CD14-positive monocyte (primary cell): ENCODE measurements around the gene OLIG3. TPM values are rescaled to one million over a fixed set of nuclear protein-coding genes. Genes with fewer than 3 reads are reported as not detected.

ENCODE experiments used
- DNase-seq, 3 donors: peaks; one replicate each; pipeline ENCODE4 v3.0.0-alpha.2; 2011 to 2022
- H2AFZ ChIP-seq: 2 replicates; pipeline ENCODE4 v1.6.0; 2012; ENCODE audit warnings: mild to moderate bottlenecking, low read depth, low read length, inconsistent platforms; ENCODE audit not compliant: insufficient read depth, poor library complexity, severe bottlenecking
- H3K27ac ChIP-seq, 2 donors: 1 replicate in 1 of 2; 2 replicates in 1 of 2; pipeline ENCODE4 v1.5.1; 2012 to 2013; ENCODE audit warnings: low read length in 2 of 2, control low read depth in 1 of 2, inconsistent platforms in 1 of 2, low read depth in 1 of 2, mild to moderate bottlenecking in 1 of 2
- H3K27me3 ChIP-seq, 2 donors: one replicate each; pipeline versions ENCODE4 v1.6.0 to v1.6.1; 2011 to 2013; ENCODE audit warnings: low read length in 2 of 2; ENCODE audit not compliant: control insufficient read depth in 2 of 2, insufficient read depth in 2 of 2
- H3K36me3 ChIP-seq, 2 donors: replicated peaks in 1 of 2; 1 replicate in 1 of 2; 2 replicates in 1 of 2; pipeline versions ENCODE4 v1.5.1 to v1.6.1; 2012 to 2013; ENCODE audit warnings: low read length in 2 of 2, control low read depth in 1 of 2, inconsistent platforms in 1 of 2, mild to moderate bottlenecking in 1 of 2; ENCODE audit not compliant: insufficient read depth in 2 of 2, control insufficient read depth in 1 of 2
- H3K4me1 ChIP-seq, 2 donors: 1 replicate in 1 of 2; 2 replicates in 1 of 2; pipeline versions ENCODE4 v1.5.1 to v1.6.1; 2012 to 2013; ENCODE audit warnings: low read length in 2 of 2, control low read depth in 1 of 2, inconsistent platforms in 1 of 2, mild to moderate bottlenecking in 1 of 2, moderate library complexity in 1 of 2; ENCODE audit not compliant: insufficient read depth in 2 of 2, control insufficient read depth in 1 of 2
- H3K4me2 ChIP-seq: replicated peaks from 2 replicates; pipeline ENCODE3; 2012; ENCODE audit warnings: low read length, moderate library complexity, mild to moderate bottlenecking; ENCODE audit not compliant: poor library complexity, severe bottlenecking; ENCODE audit errors: extremely low read depth
- H3K4me3 ChIP-seq, 3 experiments: fragments of 200-600 bp in 1 of 3; sonication (generic) in 1 of 3; replicated peaks in 1 of 3; 1 replicate in 2 of 3; 2 replicates in 1 of 3; pipeline ENCODE4 v1.5.1; 2011 to 2013; ENCODE audit warnings: low read length in 3 of 3, mild to moderate bottlenecking in 3 of 3, control low read depth in 2 of 3, low read depth in 2 of 3, inconsistent platforms in 1 of 3, moderate library complexity in 1 of 3
- H3K79me2 ChIP-seq: 2 replicates; pipeline ENCODE4 v1.6.0; 2012; ENCODE audit warnings: mild to moderate bottlenecking, control low read depth, inconsistent platforms, low read length, moderate library complexity; ENCODE audit not compliant: insufficient read depth
- H3K9ac ChIP-seq: 2 replicates; pipeline ENCODE4 v1.6.0; 2017; ENCODE audit warnings: low read length, mild to moderate bottlenecking; ENCODE audit not compliant: insufficient read depth, poor library complexity, severe bottlenecking
- H3K9me3 ChIP-seq, 2 donors: replicated peaks in 1 of 2; 1 replicate in 1 of 2; 2 replicates in 1 of 2; pipeline versions ENCODE4 v1.5.1 to v1.6.1; 2012 to 2013; ENCODE audit warnings: low read length in 2 of 2, control low read depth in 1 of 2; ENCODE audit not compliant: control insufficient read depth in 1 of 2, insufficient read depth in 1 of 2
- H4K20me1 ChIP-seq: 2 replicates; pipeline ENCODE4 v1.6.0; 2012; ENCODE audit warnings: mild to moderate bottlenecking, low read length, control low read depth, moderate library complexity; ENCODE audit not compliant: insufficient read depth
- H3K27ac Mint-ChIP-seq, 7 donors: one replicate each; pipeline ENCODE4 v1.8.0; 2020; ENCODE audit warnings: mild to moderate bottlenecking in 7 of 7, mixed read lengths in 7 of 7, moderate library complexity in 6 of 7, inconsistent platforms in 2 of 7
- H3K27me3 Mint-ChIP-seq, 3 donors: one replicate each; pipeline ENCODE4 v1.8.0; 2021 to 2022; ENCODE audit warnings: low read depth in 3 of 3, mild to moderate bottlenecking in 3 of 3, mixed read lengths in 3 of 3, moderate library complexity in 3 of 3, inconsistent platforms in 1 of 3
- H3K36me3 Mint-ChIP-seq, 2 donors: one replicate each; pipeline ENCODE4 v1.8.0; 2020; ENCODE audit warnings: mixed read lengths in 2 of 2, inconsistent platforms in 1 of 2, mild to moderate bottlenecking in 1 of 2
- H3K4me1 Mint-ChIP-seq: one replicate; pipeline ENCODE4 v1.8.0; 2020; ENCODE audit warnings: mild to moderate bottlenecking, mixed read lengths
- H3K4me3 Mint-ChIP-seq, 2 donors: one replicate each; pipeline ENCODE4 v1.8.0; 2020; ENCODE audit warnings: mild to moderate bottlenecking in 2 of 2, mixed read lengths in 2 of 2, moderate library complexity in 1 of 2
- H3K9me3 Mint-ChIP-seq, 7 donors: one replicate each; pipeline ENCODE4 v1.8.0; 2020 to 2022; ENCODE audit warnings: mixed read lengths in 7 of 7, mild to moderate bottlenecking in 6 of 7, moderate library complexity in 6 of 7, inconsistent platforms in 2 of 7
- CTCF ChIP-seq: fragments of 200-600 bp; IDR thresholded peaks from one replicate; pipeline ENCODE4 v1.8.0; 2022; ENCODE audit warnings: antibody characterized with exemption, mild to moderate bottlenecking
- WGBS: methylation state at CpG from one replicate; pipeline ENCODE4 v1.1.5; 2013; ENCODE audit warnings: missing lambda C conversion rate; ENCODE audit not compliant: insufficient coverage; 5-methylcytosine and 5-hydroxymethylcytosine counted together
- intact Hi-C, 2 donors: fragments of 100-400 bp; cut with micrococcal nuclease; formaldehyde crosslinking; loops; one replicate each; pipeline versions ENCODE4 v1.15.0 to v1.15.1; 2023
- polyA plus RNA-seq, 3 donors: library from polyadenylated mRNA; depleted of rRNA in 1 of 3; unstranded in 2 of 3; stranded (reverse) in 1 of 3; fragments of 300-500 nt in 2 of 3; fragments of >200 nt in 1 of 3; fragmentation: Illumina TruSeq in 2 of 3; gene quantifications; 1 replicate in 2 of 3; 2 replicates in 1 of 3; pipeline ENCODE4 v1.2.3, GENCODE V29; 2012 to 2021

The OLIG3 gene
- polyA plus RNA-seq, 3 donors, result not detected

DNA sequence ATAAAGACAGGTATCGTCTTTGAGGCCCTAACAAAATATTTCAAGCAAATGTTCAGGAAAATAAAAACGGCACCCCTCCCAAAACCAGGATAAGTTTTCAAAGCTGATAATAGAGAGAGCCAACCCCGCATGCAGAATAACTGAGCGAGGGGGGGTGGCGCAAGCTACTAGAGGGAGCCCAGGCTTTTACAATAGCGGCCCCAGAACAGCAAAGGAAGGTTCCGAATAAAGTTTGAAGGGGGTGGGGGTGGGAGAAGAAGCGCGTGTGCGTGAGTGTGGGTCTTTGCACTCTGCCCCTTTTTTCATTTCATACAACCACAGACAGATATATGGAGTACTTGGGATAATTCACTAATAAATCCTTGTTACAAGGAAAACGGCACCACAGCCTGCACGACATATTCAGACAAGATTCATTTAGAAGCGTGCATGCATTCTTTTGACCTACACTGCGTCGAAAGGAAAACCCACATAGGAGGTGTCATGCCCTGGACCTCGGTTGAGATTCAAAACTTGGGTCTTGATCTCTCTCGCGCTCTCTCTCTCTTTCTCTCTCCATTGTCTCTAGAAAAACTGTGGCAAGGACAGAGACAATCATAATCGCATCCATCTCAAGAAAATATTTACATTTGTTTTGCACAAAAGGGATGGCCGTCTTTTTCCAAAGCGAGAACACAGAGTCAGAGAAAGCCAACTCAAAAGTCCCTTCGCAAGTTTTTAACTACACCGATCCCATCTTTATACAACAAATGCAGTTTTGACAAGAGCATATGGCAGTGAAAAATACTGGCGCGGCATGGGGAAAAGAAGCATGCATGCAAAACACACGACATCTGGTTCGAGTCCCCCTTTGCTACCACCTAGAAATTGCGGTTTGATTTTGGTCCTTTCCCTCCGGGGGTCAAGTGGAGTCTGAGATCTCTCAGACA, 1.6 kb downstream of the OLIG3 start:
- Mint-ChIP-seq H3K4me1 (peaks cover 48% of the 10 kb centered on the region), H3K27ac (no peak overlapping the region)
- intact Hi-C loops, result no loop called here

More for the DNA sequence above, 1.6 kb downstream of the OLIG3 start:
- Mint-ChIP-seq H3K4me3 (peak overlapping the region in 1 of 2 donors; percentile 89), H3K36me3 (peaks cover 0 to 8% of the 10 kb centered on the region in 2 donors), H3K9me3 (peaks cover 0 to 46% (median 23%) of the 10 kb centered on the region in 7 donors), H3K27me3 (peaks cover 99 to 100% (median 99%) of the 10 kb centered on the region in 3 donors)
- Histone ChIP-seq H3K9ac (no peak overlapping the region), H3K36me3 (no peaks in the 10 kb centered on the region), H3K4me3 (no peak overlapping the region), H3K4me1 (peaks cover 15 to 19% of the 10 kb centered on the region in 2 donors), H3K79me2 (no peaks in the 10 kb centered on the region), H2AFZ (no peak overlapping the region), H3K9me3 (peaks cover 7 to 60% of the 10 kb centered on the region in 2 donors), H3K27ac (no peak overlapping the region), H4K20me1 (no peaks in the 10 kb centered on the region), H3K4me2 (no peak overlapping the region), H3K27me3 (peaks cover 97 to 100% of the 10 kb centered on the region in 2 donors)
- no peak for TF ChIP-seq CTCF
- WGBS, result 9% methylated on average over 15 of the region's 29 CpGs
- DNase-seq, result no peak
